Smooth muscle cell (in vitro differentiated cells): Measurements from ENCODE around the gene ART3. TPM values are rescaled to one million over a fixed set of nuclear protein-coding genes. Genes with fewer than 3 reads are reported as not detected.

Source experiments
- DNase-seq: peaks from one replicate; lab custom pipeline; 2025; ENCODE audit not compliant: unreplicated experiment; lab: John Stamatoyannopoulos, UW
- H2AFZ ChIP-seq: fragments of 200-600 bp; sonication (generic); 2 replicates; pipeline ENCODE4 v1.6.0; 2016; ENCODE audit warnings: antibody characterized with exemption, low read depth, mild to moderate bottlenecking
- H3F3A ChIP-seq: fragments of 200-600 bp; sonication (generic); 2 replicates; pipeline ENCODE4 v1.6.0; 2017; ENCODE audit warnings: antibody characterized with exemption, low read depth
- H3K27ac ChIP-seq: fragments of 200-600 bp; sonication (generic); 2 replicates; pipeline ENCODE4 v1.5.1; 2016; ENCODE audit warnings: low read depth, mild to moderate bottlenecking
- H3K27me3 ChIP-seq: fragments of 200-600 bp; sonication (generic); 2 replicates; pipeline ENCODE4 v1.6.1; 2016; ENCODE audit warnings: low read depth, mild to moderate bottlenecking
- H3K36me3 ChIP-seq: fragments of 200-600 bp; sonication (generic); 2 replicates; pipeline ENCODE4 v1.5.1; 2016; ENCODE audit warnings: low read depth
- H3K4me1 ChIP-seq: fragments of 200-600 bp; sonication (generic); 2 replicates; pipeline ENCODE4 v1.5.1; 2016; ENCODE audit warnings: low read depth
- H3K4me2 ChIP-seq: fragments of 200-600 bp; sonication (generic); 2 replicates; pipeline ENCODE4 v1.6.0; 2016; ENCODE audit warnings: mild to moderate bottlenecking
- H3K4me3 ChIP-seq: fragments of 200-600 bp; sonication (generic); 2 replicates; pipeline ENCODE4 v1.5.1; 2016; ENCODE audit warnings: mild to moderate bottlenecking
- H3K79me2 ChIP-seq: fragments of 200-600 bp; sonication (generic); 2 replicates; pipeline ENCODE4 v1.6.0; 2016; ENCODE audit warnings: low read depth, mild to moderate bottlenecking
- H3K9ac ChIP-seq: fragments of 200-600 bp; sonication (generic); 2 replicates; pipeline ENCODE4 v1.6.0; 2016; ENCODE audit warnings: low read depth
- H3K9me3 ChIP-seq: fragments of 200-600 bp; sonication (generic); replicated peaks from 2 replicates; pipeline ENCODE4 v1.5.1; 2016; ENCODE audit warnings: low read depth
- H4K20me1 ChIP-seq: fragments of 200-600 bp; sonication (generic); 2 replicates; pipeline ENCODE4 v1.6.0; 2016; ENCODE audit warnings: low read depth
- CTCF ChIP-seq: fragments of 200-600 bp; sonication (generic); IDR thresholded peaks from 2 replicates; pipeline ENCODE4 v1.5.1; 2017; ENCODE audit warnings: borderline replicate concordance, mild to moderate bottlenecking, antibody characterized with exemption; ENCODE audit not compliant: insufficient read depth, poor library complexity, severe bottlenecking
- WGBS: methylation state at CpG from one replicate; pipeline ENCODE4 v1.1.7; 2016; ENCODE audit warnings: low lambda C conversion rate; 5-methylcytosine and 5-hydroxymethylcytosine counted together
- polyA plus RNA-seq: library from polyadenylated mRNA; unstranded; fragments of >200 nt; fragmentation: Nextera tagmentation; extraction: Ambion mirVana; gene quantifications from 2 replicates; pipeline ENCODE4 v1.2.1, GENCODE V29; 2016
- total RNA-seq: library from RNA; depleted of rRNA; stranded (reverse); fragments of >200 nt; gene quantifications from 2 replicates; pipeline ENCODE4 v1.2.3, GENCODE V29; 2014

Gene ART3
- total and polyA plus RNA-seq, 2 experiments from 2014 or later, result 0.93 TPM; not detected in 1

- Histone ChIP-seq H2AFZ (no peak overlapping the region), H3K9me3 (no peaks in the 10 kb centered on the region), H3K9ac (no peak overlapping the region), H3K79me2 (peaks cover 12% of the 10 kb centered on the region), H3K4me2 (no peak overlapping the region), H3K4me1 (no peaks in the 10 kb centered on the region), H3F3A (no peaks in the 10 kb centered on the region), H3K27me3 (no peaks in the 10 kb centered on the region), H4K20me1 (peaks cover 6% of the 10 kb centered on the region), H3K27ac (no peak overlapping the region), H3K36me3 (peaks cover 34% of the 10 kb centered on the region), H3K4me3 (no peak overlapping the region)
- no peak for DNase-seq
- TF ChIP-seq CTCF, result no peak
- WGBS, result 88% methylated on average over 3 of the region's 3 CpGs
These were observed 53.2 kb downstream of the ART3 start for GRCh38 chr4:76127754-76128153.

GRCh38 chr4:76141241-76141640, 66.7 kb downstream of the ART3 start:
- Histone ChIP-seq H3K4me1 (peaks cover 7% of the 10 kb centered on the region), H3K4me3 (no peak overlapping the region), H3K27ac (no peak overlapping the region), H4K20me1 (peaks cover 65% of the 10 kb centered on the region), H3K9me3 (no peaks in the 10 kb centered on the region), H3K27me3 (no peaks in the 10 kb centered on the region), H3K79me2 (peaks cover 78% of the 10 kb centered on the region), H2AFZ (no peak overlapping the region), H3K36me3 (peaks cover 13% of the 10 kb centered on the region), H3K9ac (no peak overlapping the region), H3F3A (no peaks in the 10 kb centered on the region), H3K4me2 (no peak overlapping the region)
- no peak for TF ChIP-seq CTCF
- no peak for DNase-seq
- 94% methylated on average over 3 of the region's 3 CpGs for WGBS

- no peak for TF ChIP-seq CTCF
- H3F3A ChIP-seq, result no peaks in the 10 kb centered on the region
- peaks cover 75% of the 10 kb centered on the region for H3K79me2 ChIP-seq
- peaks cover 45% of the 10 kb centered on the region for H4K20me1 ChIP-seq
- no peaks in the 10 kb centered on the region for H3K9me3 ChIP-seq
- H2AFZ ChIP-seq, result no peak overlapping the region
- peaks cover 26% of the 10 kb centered on the region for H3K4me1 ChIP-seq
- H3K9ac ChIP-seq, result no peak overlapping the region
- H3K27ac ChIP-seq, result no peak overlapping the region
- no peak overlapping the region for H3K4me2 ChIP-seq
- peaks cover 8% of the 10 kb centered on the region for H3K36me3 ChIP-seq
- H3K27me3 ChIP-seq, result no peaks in the 10 kb centered on the region
- DNase-seq, result no peak
- no peak overlapping the region for H3K4me3 ChIP-seq
These were observed 70.0 kb downstream of the ART3 start for GRCh38 chr4:76144546-76144945.

GRCh38 chr4:76147454-76148141, 73.1 kb downstream of the ART3 start:
- TF ChIP-seq CTCF, result no peak

More at GRCh38 chr4:76147454-76148141, 73.1 kb downstream of the ART3 start:
- DNase-seq, result peak; percentile 53
- WGBS, result under 1% methylated on average over 18 of the region's 31 CpGs
- no peaks in the 10 kb centered on the region for H3K9me3 ChIP-seq
- H3K79me2 ChIP-seq, result peaks cover 58% of the 10 kb centered on the region
- no peaks in the 10 kb centered on the region for H3F3A ChIP-seq
- H3K4me2 ChIP-seq, result peak overlapping the region; percentile 98
- H3K4me3 ChIP-seq, result peak overlapping the region; percentile 88
- H3K27me3 ChIP-seq, result no peaks in the 10 kb centered on the region
- H3K9ac ChIP-seq, result peak overlapping the region; percentile 92
- H2AFZ ChIP-seq, result peak overlapping the region; percentile 96
- H3K4me1 ChIP-seq, result peaks cover 26% of the 10 kb centered on the region
- peaks cover 7% of the 10 kb centered on the region for H3K36me3 ChIP-seq
- H4K20me1 ChIP-seq, result peaks cover 34% of the 10 kb centered on the region
- peak overlapping the region; percentile 86 for H3K27ac ChIP-seq
